ENCODE data around the gene CENPB.

GRCh38 chr20:3803289-3803688, 16.7 kb upstream of the CENPB start:
- TF ChIP-seq, protein P1, sequence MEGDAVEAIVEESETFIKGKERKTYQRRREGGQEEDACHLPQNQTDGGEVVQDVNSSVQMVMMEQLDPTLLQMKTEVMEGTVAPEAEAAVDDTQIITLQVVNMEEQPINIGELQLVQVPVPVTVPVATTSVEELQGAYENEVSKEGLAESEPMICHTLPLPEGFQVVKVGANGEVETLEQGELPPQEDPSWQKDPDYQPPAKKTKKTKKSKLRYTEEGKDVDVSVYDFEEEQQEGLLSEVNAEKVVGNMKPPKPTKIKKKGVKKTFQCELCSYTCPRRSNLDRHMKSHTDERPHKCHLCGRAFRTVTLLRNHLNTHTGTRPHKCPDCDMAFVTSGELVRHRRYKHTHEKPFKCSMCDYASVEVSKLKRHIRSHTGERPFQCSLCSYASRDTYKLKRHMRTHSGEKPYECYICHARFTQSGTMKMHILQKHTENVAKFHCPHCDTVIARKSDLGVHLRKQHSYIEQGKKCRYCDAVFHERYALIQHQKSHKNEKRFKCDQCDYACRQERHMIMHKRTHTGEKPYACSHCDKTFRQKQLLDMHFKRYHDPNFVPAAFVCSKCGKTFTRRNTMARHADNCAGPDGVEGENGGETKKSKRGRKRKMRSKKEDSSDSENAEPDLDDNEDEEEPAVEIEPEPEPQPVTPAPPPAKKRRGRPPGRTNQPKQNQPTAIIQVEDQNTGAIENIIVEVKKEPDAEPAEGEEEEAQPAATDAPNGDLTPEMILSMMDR (IDR thresholded peaks at IDR 0.05) = no peak
- no peak for TF ChIP-seq ZFX (IDR thresholded peaks at IDR 0.05; ENCODE audit: borderline replicate concordance)
